NB4 (cell line): Measurements from ENCODE around the gene WNK1.

Experiments
- CTCF ChIP-seq: IDR thresholded peaks from one replicate; pipeline ENCODE4 v1.5.1; 2012; ENCODE audit warnings: low read depth, low read length
- MYC ChIP-seq: IDR thresholded peaks from 2 replicates; pipeline ENCODE4 v1.6.1; 2011; ENCODE audit warnings: low read depth, low read length
- POLR2A ChIP-seq: IDR thresholded peaks from 2 replicates; pipeline ENCODE4 v1.6.1; 2011; ENCODE audit warnings: mild to moderate bottlenecking; ENCODE audit not compliant: insufficient read length; ENCODE audit errors: extremely low read depth

DNA sequence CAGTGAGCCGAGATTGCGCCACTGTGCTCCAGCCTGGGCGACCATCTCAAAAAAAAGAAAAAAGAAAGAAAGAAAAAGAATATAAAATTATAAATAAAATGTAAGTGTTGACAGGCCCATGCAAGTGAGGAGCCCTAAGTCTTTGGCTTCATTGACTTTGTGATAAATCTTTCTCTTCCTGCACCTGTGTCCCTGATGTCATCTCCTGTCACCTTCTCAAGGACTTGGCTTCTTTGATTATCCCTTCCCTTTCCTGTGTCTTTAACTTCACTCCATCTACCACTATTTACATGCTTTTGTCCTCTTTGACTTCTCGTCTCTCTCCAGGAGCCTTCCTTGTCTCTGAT lies 33.6 kb upstream of the WNK1 start:
- TF ChIP-seq CTCF = no peak
- no peak for TF ChIP-seq POLR2A
- no peak for TF ChIP-seq MYC
